ENCODE results near the gene OTOR. TPM values are rescaled to one million over a fixed set of nuclear protein-coding genes. Genes with fewer than 3 reads are reported as not detected.

Gene OTOR
- total RNA-seq, 1 donor from 2014 or later: not detected

DNA sequence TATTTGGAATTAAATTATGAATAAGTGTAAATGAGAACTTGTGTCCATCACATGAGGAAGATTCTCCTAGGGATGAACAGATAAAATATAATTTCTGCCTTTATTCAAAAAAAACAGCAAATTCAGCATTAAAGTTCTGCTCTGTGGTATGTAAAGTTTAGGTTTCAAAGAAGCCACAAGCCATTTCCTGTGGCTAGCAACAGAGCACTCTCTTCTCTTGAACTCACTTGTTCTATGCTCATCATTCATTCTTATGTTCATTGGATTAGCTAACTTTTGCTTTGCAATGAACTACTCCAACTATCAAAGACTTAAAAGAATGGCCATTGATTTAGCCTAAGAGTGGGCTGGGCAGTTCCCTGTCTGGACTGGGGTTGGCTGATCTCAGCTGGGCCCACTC, 39.1 kb upstream of the OTOR start:
- Histone ChIP-seq H3K36me3 (ENCODE audit: control insufficient read depth, insufficient read depth, low read length) (no peaks in the 10 kb centered on the region), H3K27me3 (ENCODE audit: control insufficient read depth, insufficient read depth, low read length) (no peaks in the 10 kb centered on the region), H3K4me3 (ENCODE audit: low read depth, low read length) (no peak overlapping the region)
- TF ChIP-seq, protein P1, sequence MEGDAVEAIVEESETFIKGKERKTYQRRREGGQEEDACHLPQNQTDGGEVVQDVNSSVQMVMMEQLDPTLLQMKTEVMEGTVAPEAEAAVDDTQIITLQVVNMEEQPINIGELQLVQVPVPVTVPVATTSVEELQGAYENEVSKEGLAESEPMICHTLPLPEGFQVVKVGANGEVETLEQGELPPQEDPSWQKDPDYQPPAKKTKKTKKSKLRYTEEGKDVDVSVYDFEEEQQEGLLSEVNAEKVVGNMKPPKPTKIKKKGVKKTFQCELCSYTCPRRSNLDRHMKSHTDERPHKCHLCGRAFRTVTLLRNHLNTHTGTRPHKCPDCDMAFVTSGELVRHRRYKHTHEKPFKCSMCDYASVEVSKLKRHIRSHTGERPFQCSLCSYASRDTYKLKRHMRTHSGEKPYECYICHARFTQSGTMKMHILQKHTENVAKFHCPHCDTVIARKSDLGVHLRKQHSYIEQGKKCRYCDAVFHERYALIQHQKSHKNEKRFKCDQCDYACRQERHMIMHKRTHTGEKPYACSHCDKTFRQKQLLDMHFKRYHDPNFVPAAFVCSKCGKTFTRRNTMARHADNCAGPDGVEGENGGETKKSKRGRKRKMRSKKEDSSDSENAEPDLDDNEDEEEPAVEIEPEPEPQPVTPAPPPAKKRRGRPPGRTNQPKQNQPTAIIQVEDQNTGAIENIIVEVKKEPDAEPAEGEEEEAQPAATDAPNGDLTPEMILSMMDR (IDR thresholded peaks at IDR 0.05; ENCODE audit: insufficient read depth, low read length, poor library complexity, severe bottlenecking): no peak
- DNase-seq (ENCODE audit: low read depth): no peak

GRCh38 chr20:16710781-16711180, 37.4 kb upstream of the OTOR start:
- Histone ChIP-seq H3K27me3 (ENCODE audit: control insufficient read depth, insufficient read depth, low read length) (no peaks in the 10 kb centered on the region), H3K4me3 (ENCODE audit: low read depth, low read length) (no peak overlapping the region), H3K36me3 (ENCODE audit: control insufficient read depth, insufficient read depth, low read length) (no peaks in the 10 kb centered on the region)
- no peak for DNase-seq (ENCODE audit: low read depth)
- TF ChIP-seq, protein P1 (IDR thresholded peaks at IDR 0.05; ENCODE audit: insufficient read depth, low read length, poor library complexity, severe bottlenecking): no peak

- TF ChIP-seq, protein P1 (IDR thresholded peaks at IDR 0.05; ENCODE audit: insufficient read depth, low read length, poor library complexity, severe bottlenecking): no peak
- H3K36me3 ChIP-seq (ENCODE audit: control insufficient read depth, insufficient read depth, low read length): no peaks in the 10 kb centered on the region
- DNase-seq (ENCODE audit: low read depth): no peak
- no peaks in the 10 kb centered on the region for H3K27me3 ChIP-seq (ENCODE audit: control insufficient read depth, insufficient read depth, low read length)
- no peak overlapping the region for H3K4me3 ChIP-seq (ENCODE audit: low read depth, low read length)
Measured at GRCh38 chr20:16711661-16712258, 36.4 kb upstream of the OTOR start.

- Histone ChIP-seq H3K36me3 (ENCODE audit: control insufficient read depth, insufficient read depth, low read length) (no peaks in the 10 kb centered on the region), H3K27me3 (ENCODE audit: control insufficient read depth, insufficient read depth, low read length) (no peaks in the 10 kb centered on the region), H3K4me3 (ENCODE audit: low read depth, low read length) (no peak overlapping the region)
- TF ChIP-seq, protein P1 (IDR thresholded peaks at IDR 0.05; ENCODE audit: insufficient read depth, low read length, poor library complexity, severe bottlenecking): no peak
- DNase-seq (ENCODE audit: low read depth): no peak
Measured at GRCh38 chr20:16712511-16712947, 35.6 kb upstream of the OTOR start.

DNA sequence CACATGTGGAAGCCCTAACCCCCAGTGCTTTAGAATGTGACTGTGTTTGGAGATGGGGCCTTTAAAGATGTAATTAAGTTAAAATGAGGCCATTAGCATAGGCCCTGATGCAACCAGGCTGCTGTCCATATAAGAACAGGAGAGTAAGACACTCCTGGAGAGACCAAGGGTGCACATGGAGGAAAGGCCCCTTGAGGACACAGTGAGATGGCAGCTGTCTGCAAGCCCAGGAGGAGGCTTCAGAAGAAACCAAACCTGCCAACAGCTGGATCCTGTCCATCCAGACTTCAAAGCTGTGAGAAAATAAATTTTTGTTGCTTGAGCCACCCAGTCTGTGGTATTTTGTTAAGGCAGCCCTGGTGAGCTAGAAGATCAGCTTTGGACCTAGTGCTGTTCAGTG, 35.1 kb upstream of the OTOR start:
- Histone ChIP-seq H3K27me3 (ENCODE audit: control insufficient read depth, insufficient read depth, low read length) (no peaks in the 10 kb centered on the region), H3K4me3 (ENCODE audit: low read depth, low read length) (no peak overlapping the region), H3K36me3 (ENCODE audit: control insufficient read depth, insufficient read depth, low read length) (no peaks in the 10 kb centered on the region)
- DNase-seq (ENCODE audit: low read depth): no peak
- TF ChIP-seq, protein P1 (IDR thresholded peaks at IDR 0.05; ENCODE audit: insufficient read depth, low read length, poor library complexity, severe bottlenecking): no peak

- DNase-seq (ENCODE audit: low read depth): no peak
- TF ChIP-seq, protein P1 (IDR thresholded peaks at IDR 0.05; ENCODE audit: insufficient read depth, low read length, poor library complexity, severe bottlenecking): no peak
- Histone ChIP-seq H3K27me3 (ENCODE audit: control insufficient read depth, insufficient read depth, low read length) (peaks cover 2% of the 10 kb centered on the region), H3K4me3 (ENCODE audit: low read depth, low read length) (no peak overlapping the region), H3K36me3 (ENCODE audit: control insufficient read depth, insufficient read depth, low read length) (no peaks in the 10 kb centered on the region)
Measured at GRCh38 chr20:16714242-16714641, 33.9 kb upstream of the OTOR start.

Measured in kidney epithelial cell (primary cell).